Ovary (tissue), 9 donors: ENCODE data around the gene MPPED1. TPM values are rescaled to one million over a fixed set of nuclear protein-coding genes. Genes with fewer than 3 reads are reported as not detected.

ENCODE experiments used
- DNase-seq, 5 donors: peaks; one replicate each; pipeline ENCODE4 v3.0.0-alpha.2; 2019 to 2020
- H3K27ac ChIP-seq, 2 donors: fragments of 200-600 bp; one replicate each; pipeline versions ENCODE4 v1.5.1 to v1.8.0; 2019 to 2022
- H3K27me3 ChIP-seq: fragments of 200-600 bp; one replicate; pipeline ENCODE4 v1.8.0; 2022
- H3K36me3 ChIP-seq: fragments of 200-600 bp; sonication (generic); one replicate; pipeline ENCODE4 v1.5.1; 2019
- H3K4me1 ChIP-seq: one replicate; pipeline ENCODE4 v1.8.1; 2013; ENCODE audit warnings: mild to moderate bottlenecking, moderate library complexity; ENCODE audit not compliant: insufficient read depth
- H3K4me3 ChIP-seq: fragments of 200-600 bp; sonication (generic); one replicate; pipeline ENCODE4 v1.5.1; 2017
- H3K9me3 ChIP-seq, 2 donors: fragments of 200-600 bp in 1 of 2; sonication (generic) in 1 of 2; one replicate each; pipeline versions ENCODE4 v1.5.1 to v1.8.1; 2013 to 2019; ENCODE audit warnings: mild to moderate bottlenecking in 1 of 2, moderate library complexity in 1 of 2
- CTCF ChIP-seq, 3 donors: fragments of 450-650 bp in 2 of 3; fragments of 200-600 bp in 1 of 3; IDR thresholded peaks; one replicate each; pipeline versions ENCODE4 v1.5.1 to v1.8.0; 2016 to 2022; ENCODE audit warnings: antibody characterized with exemption in 3 of 3, mild to moderate bottlenecking in 1 of 3
- EP300 ChIP-seq: sonication (generic); formaldehyde crosslinking; IDR thresholded peaks from one replicate; pipeline ENCODE4 v1.6.1; 2017; ENCODE audit warnings: antibody characterized with exemption
- POLR2A ChIP-seq: fragments of 450-650 bp; IDR thresholded peaks from one replicate; pipeline ENCODE4 v1.6.1; 2017; ENCODE audit warnings: antibody characterized with exemption, mild to moderate bottlenecking, moderate library complexity
- whole genome bisulfite sequencing, 3 donors: extraction: QIAGEN DNeasy Blood & Tissue Kit in 1 of 3; methylation state at CpG; one replicate each; pipeline versions ENCODE4 v1.1.5 to v1.1.7; 2013 to 2017; 5-methylcytosine and 5-hydroxymethylcytosine counted together
- intact Hi-C, 4 donors: fragments of 100-400 bp; cut with DNase I; formaldehyde crosslinking; loops; one replicate each; pipeline versions ENCODE4 v1.11.0 to v1.15.1; 2022 to 2023
- polyA plus RNA-seq, 2 donors: library from polyadenylated mRNA; stranded (reverse); fragments of 200-250 nt in 1 of 2; fragments of 350-450 nt in 1 of 2; fragmentation: Illumina TruSeq in 1 of 2; extraction: RNeasy Lipid Tissue Mini Kit (QIAGEN cat#74804) in 1 of 2; gene quantifications; one replicate each; pipeline ENCODE4 v1.2.3, GENCODE V29; 2013 to 2014
- total RNA-seq, 7 donors: library from RNA; depleted of rRNA in 2 of 7; stranded (reverse); fragments of >200 nt in 2 of 7; fragmentation: NEBNext Ultra II Directional in 3 of 7; extraction: Animal tissue kit (Norgen Biotek cat#: 25700) in 3 of 7; gene quantifications; one replicate each; pipeline versions ENCODE4 v1.1.0 to v1.2.4, GENCODE V29; 2016 to 2023
- donor health status: DM: no; HTN: no; CAD: no; lungs with moderate emphysema.
- donor health status: DM: no; HTN: no; CAD: no.
- donor health status: Bipolar disorder and iron deficiency.
- donor health status: DM: yes; HTN: yes; CAD: no.
- donor health status: DM: no; HTN: no; CAD: no.
- donor health status: DM: yes; HTN: yes; CAD: no.

The MPPED1 gene
- total and polyA plus RNA-seq, 9 donors: 0.45 to 4.1 (median 2.1) TPM

GRCh38 chr22:43511276-43511910 is 99.6 kb downstream of the MPPED1 start:
- WGBS, 3 donors: 80 to 83% (median 80%) methylated on average over 16 of the region's 16 CpGs
- no peaks in the 10 kb centered on the region for H3K9me3 ChIP-seq
- no peak for DNase-seq
- H3K27me3 ChIP-seq: no peaks in the 10 kb centered on the region
- TF ChIP-seq EP300: no peak
- no peak for TF ChIP-seq CTCF (IDR thresholded peaks at IDR 0.05)
- TF ChIP-seq POLR2A: no peak
- H3K4me3 ChIP-seq: no peak overlapping the region
- no peaks in the 10 kb centered on the region for H3K36me3 ChIP-seq
- no peak overlapping the region for H3K27ac ChIP-seq
- intact Hi-C loops: no loop called here
- no peaks in the 10 kb centered on the region for H3K4me1 ChIP-seq

- H3K9me3 ChIP-seq: no peaks in the 10 kb centered on the region
- H3K4me3 ChIP-seq: no peak overlapping the region
- WGBS, 3 donors: 67 to 76% (median 75%) methylated on average over 7 to 8 of the region's 8 CpGs
- DNase-seq: no peak
- H3K36me3 ChIP-seq: no peaks in the 10 kb centered on the region
- H3K27ac ChIP-seq: no peak overlapping the region
- H3K27me3 ChIP-seq: no peaks in the 10 kb centered on the region
- TF ChIP-seq POLR2A (no peak), EP300 (no peak), CTCF (IDR thresholded peaks at IDR 0.05) (no peak)
- intact Hi-C loops: no loop called here
- no peaks in the 10 kb centered on the region for H3K4me1 ChIP-seq
Observed at GRCh38 chr22:43512279-43512678, 100.5 kb downstream of the MPPED1 start.

GRCh38 chr22:43514476-43515157 is 102.8 kb downstream of the MPPED1 start:
- TF ChIP-seq POLR2A (no peak), EP300 (no peak), CTCF (IDR thresholded peaks at IDR 0.05) (no peak)
- no peaks in the 10 kb centered on the region for H3K27me3 ChIP-seq
- WGBS, 3 donors: 77 to 81% (median 80%) methylated on average over 31 of the region's 31 CpGs
- intact Hi-C loops: no loop called here
- no peaks in the 10 kb centered on the region for H3K9me3 ChIP-seq
- no peak for DNase-seq
- no peaks in the 10 kb centered on the region for H3K4me1 ChIP-seq
- no peak overlapping the region for H3K27ac ChIP-seq
- H3K36me3 ChIP-seq: no peaks in the 10 kb centered on the region
- H3K4me3 ChIP-seq: no peak overlapping the region

- Histone ChIP-seq H3K27me3 (no peaks in the 10 kb centered on the region), H3K4me3 (no peak overlapping the region), H3K4me1 (no peaks in the 10 kb centered on the region), H3K27ac (no peak overlapping the region), H3K9me3 (no peaks in the 10 kb centered on the region), H3K36me3 (no peaks in the 10 kb centered on the region)
- no peak for DNase-seq
- TF ChIP-seq EP300 (no peak), POLR2A (no peak), CTCF (IDR thresholded peaks at IDR 0.05) (no peak)
- 88 to 91% (median 91%) methylated on average over 7 to 8 of the region's 8 CpGs for WGBS, 3 donors
- intact Hi-C loops: no loop called here
Observed at GRCh38 chr22:43515411-43515810, 103.6 kb downstream of the MPPED1 start.
